T-helper 17 cell (primary cell): Measurements from ENCODE around the gene GLE1. TPM values are rescaled to one million over a fixed set of nuclear protein-coding genes. Genes with fewer than 3 reads are reported as not detected.

Source experiments
- ATAC-seq: fragments of 150-1000 bp; cut with Tn5 transposase; 2 replicates; pipeline ENCODE4 v1.10.0; 2021; ENCODE audit warnings: mild to moderate bottlenecking, moderate library complexity
- DNase-seq, 3 donors: peaks; one replicate each; pipeline versions ENCODE4 v3.0.0 to v3.0.0-alpha.2; 2020 to 2021
- H3K9me3 ChIP-seq: one replicate; pipeline ENCODE4 v1.7.0; 2013; ENCODE audit warnings: low read length, mild to moderate bottlenecking; ENCODE audit not compliant: control insufficient read depth, poor library complexity, severe bottlenecking
- H3K27ac Mint-ChIP-seq: one replicate; pipeline ENCODE4 v1.8.0; 2022; ENCODE audit warnings: mild to moderate bottlenecking, moderate library complexity, mixed read lengths
- H3K27me3 Mint-ChIP-seq: one replicate; pipeline ENCODE4 v1.8.0; 2022; ENCODE audit warnings: mixed read lengths
- H3K36me3 Mint-ChIP-seq: one replicate; pipeline ENCODE4 v1.8.0; 2022; ENCODE audit warnings: low read depth, mixed read lengths
- H3K4me1 Mint-ChIP-seq: one replicate; pipeline ENCODE4 v1.8.0; 2022; ENCODE audit warnings: mild to moderate bottlenecking, mixed read lengths
- H3K4me3 Mint-ChIP-seq: one replicate; pipeline ENCODE4 v1.8.0; 2022; ENCODE audit warnings: mild to moderate bottlenecking, moderate library complexity, mixed read lengths
- total RNA-seq, 4 donors: library from RNA in 2 of 4; stranded (reverse) in 2 of 4; gene quantifications; one replicate each; pipeline ENCODE4 v1.2.3 and lab custom pipeline; 2022 to 2026

Gene GLE1
- total RNA-seq (10 to 100 TPM; 14.4 to 16.2 TPM), total RNA-seq (lab: John Stamatoyannopoulos, UW) (36.9 to 75.2 reads per million in 2 donors)

- peaks cover 3% of the 10 kb centered on the region for H3K36me3 Mint-ChIP-seq
- H3K27ac Mint-ChIP-seq: peak within 1 kb of the TSS; percentile 96
- H3K4me3 Mint-ChIP-seq: peak within 1 kb of the TSS; percentile 98
- H3K27me3 Mint-ChIP-seq: no peaks in the 10 kb centered on the region
- no peaks in the 10 kb centered on the region for H3K9me3 ChIP-seq
- peak; percentile 95 for ATAC-seq
- peak; percentile 96 to 99 (median 98) for DNase-seq
- H3K4me1 Mint-ChIP-seq: peaks cover 22% of the 10 kb centered on the region
These were observed at the start of gene GLE1 for GRCh38 chr9:128504485-128505413. Gene GLE1, plus strand, starts transcription at chr9:128504719. Its CDS starts 87 bp downstream, at chr9:128504806.

GRCh38 chr9:128454991-128455390 is 49.5 kb upstream of the GLE1 start:
- H3K9me3 ChIP-seq: no peaks in the 10 kb centered on the region
- no peak for DNase-seq
- H3K36me3 Mint-ChIP-seq: no peaks in the 10 kb centered on the region
- H3K4me3 Mint-ChIP-seq: peak overlapping the region; percentile 94
- H3K27me3 Mint-ChIP-seq: no peaks in the 10 kb centered on the region
- peaks cover 21% of the 10 kb centered on the region for H3K4me1 Mint-ChIP-seq
- peak overlapping the region; percentile 92 for H3K27ac Mint-ChIP-seq
- ATAC-seq: no peak

GRCh38 chr9:128455849-128456612 is 48.5 kb upstream of the GLE1 start, which contains the start of gene ODF2:
Gene ODF2, plus strand, starts transcription at chr9:128456006. Its CDS starts 86 bp downstream, at chr9:128456092.
- Mint-ChIP-seq H3K4me3 (peak within 1 kb of the TSS; percentile 94), H3K4me1 (peaks cover 21% of the 10 kb centered on the region), H3K27me3 (no peaks in the 10 kb centered on the region), H3K36me3 (no peaks in the 10 kb centered on the region), H3K27ac (peak within 1 kb of the TSS; percentile 92)
- peak; percentile 93 for ATAC-seq
- no peaks in the 10 kb centered on the region for H3K9me3 ChIP-seq
- DNase-seq: peak; percentile 98

- DNase-seq (peak; percentile 34 to 60 (median 55)), ATAC-seq (peak; percentile 57)
- Mint-ChIP-seq H3K4me3 (peak overlapping the region; percentile 94), H3K4me1 (peaks cover 21% of the 10 kb centered on the region), H3K36me3 (no peaks in the 10 kb centered on the region), H3K27me3 (no peaks in the 10 kb centered on the region), H3K27ac (peak overlapping the region; percentile 14)
- no peaks in the 10 kb centered on the region for H3K9me3 ChIP-seq
These were observed 47.9 kb upstream of the GLE1 start for GRCh38 chr9:128456613-128457061.

- Mint-ChIP-seq H3K36me3 (no peaks in the 10 kb centered on the region), H3K27ac (peak overlapping the region; percentile 14), H3K4me1 (peaks cover 21% of the 10 kb centered on the region), H3K4me3 (peak overlapping the region; percentile 94), H3K27me3 (no peaks in the 10 kb centered on the region)
- no peaks in the 10 kb centered on the region for H3K9me3 ChIP-seq
- DNase-seq: no peak
- no peak for ATAC-seq
These were observed 47.3 kb upstream of the GLE1 start for GRCh38 chr9:128457207-128457606.

GRCh38 chr9:128459011-128459410 is 45.5 kb upstream of the GLE1 start:
- DNase-seq (no peak), ATAC-seq (no peak)
- H3K36me3 Mint-ChIP-seq: no peaks in the 10 kb centered on the region
- H3K27ac Mint-ChIP-seq: no peak overlapping the region
- H3K27me3 Mint-ChIP-seq: no peaks in the 10 kb centered on the region
- H3K9me3 ChIP-seq: no peaks in the 10 kb centered on the region
- no peak overlapping the region for H3K4me3 Mint-ChIP-seq
- peaks cover 21% of the 10 kb centered on the region for H3K4me1 Mint-ChIP-seq

- ATAC-seq (no peak), DNase-seq (no peak)
- Mint-ChIP-seq H3K4me1 (peaks cover 5% of the 10 kb centered on the region), H3K27ac (no peak overlapping the region), H3K27me3 (no peaks in the 10 kb centered on the region), H3K4me3 (no peak overlapping the region), H3K36me3 (peaks cover 2% of the 10 kb centered on the region)
- H3K9me3 ChIP-seq: no peaks in the 10 kb centered on the region
These were observed 35.4 kb upstream of the GLE1 start for GRCh38 chr9:128469070-128469469.

GRCh38 chr9:128470560-128470959 is 34.0 kb upstream of the GLE1 start:
- Mint-ChIP-seq H3K27ac (no peak overlapping the region), H3K27me3 (no peaks in the 10 kb centered on the region), H3K4me3 (no peak overlapping the region), H3K4me1 (peaks cover 5% of the 10 kb centered on the region), H3K36me3 (peaks cover 2% of the 10 kb centered on the region)
- no peaks in the 10 kb centered on the region for H3K9me3 ChIP-seq
- DNase-seq (no peak), ATAC-seq (no peak)

- H3K4me1 Mint-ChIP-seq: peaks cover 5% of the 10 kb centered on the region
- DNase-seq (no peak), ATAC-seq (no peak)
- H3K27me3 Mint-ChIP-seq: no peaks in the 10 kb centered on the region
- H3K27ac Mint-ChIP-seq: no peak overlapping the region
- no peaks in the 10 kb centered on the region for H3K9me3 ChIP-seq
- peaks cover 2% of the 10 kb centered on the region for H3K36me3 Mint-ChIP-seq
- no peak overlapping the region for H3K4me3 Mint-ChIP-seq
These were observed 31.4 kb upstream of the GLE1 start for GRCh38 chr9:128473104-128473503.

- no peak for DNase-seq
- Mint-ChIP-seq H3K27ac (no peak overlapping the region), H3K4me1 (peaks cover 3% of the 10 kb centered on the region), H3K4me3 (no peak overlapping the region), H3K27me3 (no peaks in the 10 kb centered on the region), H3K36me3 (peaks cover 5% of the 10 kb centered on the region)
- ATAC-seq: no peak
- H3K9me3 ChIP-seq: no peaks in the 10 kb centered on the region
These were observed 28.7 kb upstream of the GLE1 start for GRCh38 chr9:128475867-128476266.

GRCh38 chr9:128479262-128479661 is 25.3 kb upstream of the GLE1 start:
- ATAC-seq (no peak), DNase-seq (no peak)
- Mint-ChIP-seq H3K27me3 (no peaks in the 10 kb centered on the region), H3K4me1 (peaks cover 2% of the 10 kb centered on the region), H3K27ac (no peak overlapping the region), H3K36me3 (peaks cover 4% of the 10 kb centered on the region), H3K4me3 (no peak overlapping the region)
- no peaks in the 10 kb centered on the region for H3K9me3 ChIP-seq

- ATAC-seq (no peak), DNase-seq (no peak)
- Mint-ChIP-seq H3K27me3 (no peaks in the 10 kb centered on the region), H3K4me3 (no peak overlapping the region), H3K4me1 (peaks cover 2% of the 10 kb centered on the region), H3K27ac (peak overlapping the region; percentile 63), H3K36me3 (peaks cover 6% of the 10 kb centered on the region)
- H3K9me3 ChIP-seq: no peaks in the 10 kb centered on the region
These were observed 23.0 kb upstream of the GLE1 start for GRCh38 chr9:128481561-128481960.

GRCh38 chr9:128482186-128482585 is 22.3 kb upstream of the GLE1 start:
- no peaks in the 10 kb centered on the region for H3K9me3 ChIP-seq
- no peak for DNase-seq
- no peaks in the 10 kb centered on the region for H3K27me3 Mint-ChIP-seq
- H3K4me3 Mint-ChIP-seq: no peak overlapping the region
- no peak for ATAC-seq
- H3K27ac Mint-ChIP-seq: peak overlapping the region; percentile 63
- H3K4me1 Mint-ChIP-seq: peaks cover 2% of the 10 kb centered on the region
- peaks cover 6% of the 10 kb centered on the region for H3K36me3 Mint-ChIP-seq
